Neural progenitor cell (in vitro differentiated cells): ENCODE data around the gene DRC3. TPM values are rescaled to one million over a fixed set of nuclear protein-coding genes. Genes with fewer than 3 reads are reported as not detected.

Source experiments
- total RNA-seq: library from RNA; depleted of rRNA; stranded (reverse); fragments of >200 nt; gene quantifications from 2 replicates; pipeline ENCODE4 v1.2.3, GENCODE V29; 2015; ENCODE audit warnings: low replicate concordance

DRC3 gene
- total RNA-seq, 1 donor from 2014 or later, result 0.07 TPM

Other genes with a start within 250 kb of the DRC3 start
- gene SREBF1, start 135.9 kb upstream of the DRC3 start, total RNA-seq, result 12.7 and 41.0 TPM in 2 replicates
- gene TOM1L2, start 462 bp upstream of the DRC3 start, total RNA-seq, result 4.3 and 6.5 TPM in 2 replicates
- gene ATPAF2, start 66.3 kb downstream of the DRC3 start, total RNA-seq, result 9.6 and 17.5 TPM in 2 replicates
- 10.6 and 15.1 TPM in 2 replicates for gene GID4, start 66.5 kb downstream of the DRC3 start, total RNA-seq
- gene DRG2, start 115.1 kb downstream of the DRC3 start, total RNA-seq, result 24.8 and 46.5 TPM in 2 replicates
- gene MYO15A, start 135.9 kb downstream of the DRC3 start, total RNA-seq, result 1.2 and 5.4 TPM in 2 replicates
- 78.8 and 98.2 TPM in 2 replicates for gene ALKBH5, start 211.0 kb downstream of the DRC3 start, total RNA-seq